A549 (cell line): Measurements from ENCODE around the gene RASGEF1C.
A peak's percentile ranks its signal among the peaks of the same experiment; 100 is the strongest.

Experiments used
- BHLHE40 ChIP-seq: IDR thresholded peaks from 2 replicates; pipeline ENCODE4 v1.6.1; 2012; ENCODE audit warnings: low read depth, low read length, inconsistent platforms
- CHD2 ChIP-seq: fragments of 150-350 bp; IDR thresholded peaks from 2 replicates; pipeline ENCODE4 v1.6.1; 2014; ENCODE audit warnings: low read length; ENCODE audit not compliant: partially characterized antibody
- MAZ ChIP-seq: fragments of 150-350 bp; IDR thresholded peaks from 2 replicates; pipeline ENCODE4 v1.6.1; 2014; ENCODE audit warnings: antibody characterized with exemption, low read depth, low read length, borderline replicate concordance
- MYC ChIP-seq: IDR thresholded peaks from 2 replicates; pipeline ENCODE4 v1.6.1; 2012; ENCODE audit warnings: mild to moderate bottlenecking, inconsistent platforms, low read length, improper control_type of control experiment, borderline replicate concordance
- POLR2A ChIP-seq: IDR thresholded peaks from 2 replicates; pipeline ENCODE4 v1.6.1; 2012; ENCODE audit warnings: mild to moderate bottlenecking, low read length
- RAD21 ChIP-seq, 2 experiments: fragments of >200 bp in 1 of 2; sonication (Bioruptor Twin) in 1 of 2; formaldehyde crosslinking in 1 of 2; IDR thresholded peaks in 1 of 2; conservative IDR thresholded peaks in 1 of 2; 2 replicates in 1 of 2; 3 replicates in 1 of 2; pipeline ENCODE4 v1.6.1; 2012 to 2018; ENCODE audit warnings: inconsistent platforms in 1 of 2
- RFX5 ChIP-seq: fragments of 450-650 bp; IDR thresholded peaks from 2 replicates; pipeline ENCODE4 v1.7.1; 2014; ENCODE audit warnings: antibody characterized with exemption, mild to moderate bottlenecking, moderate library complexity
- RNF2 ChIP-seq: fragments of 200-600 bp; sonication (generic); IDR thresholded peaks from 2 replicates; pipeline ENCODE4 v1.6.1; 2016; ENCODE audit warnings: low read depth, mild to moderate bottlenecking, antibody characterized with exemption, moderate library complexity, borderline replicate concordance
- SMC3 ChIP-seq: fragments of >200 bp; sonication (Bioruptor Twin); formaldehyde crosslinking; IDR thresholded peaks from 3 replicates; pipeline ENCODE4 v1.6.1; 2018; ENCODE audit warnings: inconsistent platforms
- ZC3H11A ChIP-seq: fragments of 450-650 bp; IDR thresholded peaks from 2 replicates; pipeline ENCODE4 v1.6.1; 2014; ENCODE audit warnings: antibody characterized with exemption, mild to moderate bottlenecking
- ZFP36 ChIP-seq: fragments of 450-650 bp; IDR thresholded peaks from 2 replicates; pipeline ENCODE4 v1.6.1; 2014; ENCODE audit warnings: borderline replicate concordance; ENCODE audit not compliant: partially characterized antibody
- TF ChIP-seq, protein P1 (sequence below): fragments of >200 bp; sonication (Bioruptor Twin); formaldehyde crosslinking; IDR thresholded peaks from 3 replicates; pipeline ENCODE4 v1.5.1; 2016
- TF ChIP-seq, protein P2 (sequence below): IDR thresholded peaks from 2 replicates; pipeline ENCODE4 v1.6.1; 2012
- TF ChIP-seq, protein P3 (sequence below): fragments of 200-600 bp; sonication (generic); IDR thresholded peaks from 2 replicates; pipeline ENCODE4 v1.6.1; 2016; ENCODE audit warnings: antibody characterized with exemption, mild to moderate bottlenecking, moderate library complexity

DNA sequence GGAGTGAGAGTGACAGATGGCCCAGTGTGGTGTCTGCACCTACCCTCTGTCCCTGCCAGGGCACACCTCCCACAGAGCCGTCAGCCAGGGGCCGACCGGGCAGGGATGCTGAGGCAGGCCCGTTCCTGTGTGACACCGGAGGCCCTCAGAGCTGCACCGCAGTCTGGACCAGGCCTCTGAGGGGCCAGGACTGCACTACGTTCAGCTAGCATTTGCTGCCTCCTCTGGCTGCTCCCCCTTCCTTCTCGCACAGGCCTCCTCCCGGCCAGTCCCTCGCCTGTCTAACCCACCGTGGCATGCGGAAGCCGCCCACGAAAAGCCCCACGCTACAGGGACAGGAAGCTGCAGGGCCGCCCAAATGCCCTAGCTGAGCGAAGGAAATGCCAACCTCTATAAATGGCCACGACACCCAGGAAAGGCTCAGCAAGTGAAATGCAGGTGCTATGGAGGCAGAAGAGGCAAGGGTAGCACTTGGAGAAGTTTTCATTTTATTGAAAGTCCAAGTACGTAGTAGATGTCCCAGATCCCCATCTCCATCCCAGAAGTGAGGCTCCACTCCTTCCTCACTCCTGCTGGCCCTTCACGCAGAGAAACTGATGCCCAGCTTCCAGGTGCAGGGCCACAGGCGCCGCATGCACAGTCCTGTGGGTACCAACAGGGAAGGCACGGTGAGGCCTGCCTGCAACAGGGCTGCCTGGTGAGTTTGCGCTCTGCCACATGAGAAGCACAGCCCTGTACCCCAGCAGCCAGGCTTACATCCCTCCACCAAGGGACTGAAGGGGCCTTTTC, 44.2 kb upstream of the RASGEF1C start:
- TF ChIP-seq POLR2A (no peak), RNF2 (no peak), RAD21 (conservative IDR thresholded peaks at IDR 0.05 in 1 of 2, IDR thresholded peaks at IDR 0.05 in 1 of 2) (no peak), MAZ (no peak), RFX5 (no peak), MYC (no peak), BHLHE40 (no peak), CHD2 (no peak), SMC3 (no peak), ZC3H11A (no peak), ZFP36 (peak; percentile 91)
- TF ChIP-seq, protein P1, sequence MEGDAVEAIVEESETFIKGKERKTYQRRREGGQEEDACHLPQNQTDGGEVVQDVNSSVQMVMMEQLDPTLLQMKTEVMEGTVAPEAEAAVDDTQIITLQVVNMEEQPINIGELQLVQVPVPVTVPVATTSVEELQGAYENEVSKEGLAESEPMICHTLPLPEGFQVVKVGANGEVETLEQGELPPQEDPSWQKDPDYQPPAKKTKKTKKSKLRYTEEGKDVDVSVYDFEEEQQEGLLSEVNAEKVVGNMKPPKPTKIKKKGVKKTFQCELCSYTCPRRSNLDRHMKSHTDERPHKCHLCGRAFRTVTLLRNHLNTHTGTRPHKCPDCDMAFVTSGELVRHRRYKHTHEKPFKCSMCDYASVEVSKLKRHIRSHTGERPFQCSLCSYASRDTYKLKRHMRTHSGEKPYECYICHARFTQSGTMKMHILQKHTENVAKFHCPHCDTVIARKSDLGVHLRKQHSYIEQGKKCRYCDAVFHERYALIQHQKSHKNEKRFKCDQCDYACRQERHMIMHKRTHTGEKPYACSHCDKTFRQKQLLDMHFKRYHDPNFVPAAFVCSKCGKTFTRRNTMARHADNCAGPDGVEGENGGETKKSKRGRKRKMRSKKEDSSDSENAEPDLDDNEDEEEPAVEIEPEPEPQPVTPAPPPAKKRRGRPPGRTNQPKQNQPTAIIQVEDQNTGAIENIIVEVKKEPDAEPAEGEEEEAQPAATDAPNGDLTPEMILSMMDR: no peak
- TF ChIP-seq, protein P2, sequence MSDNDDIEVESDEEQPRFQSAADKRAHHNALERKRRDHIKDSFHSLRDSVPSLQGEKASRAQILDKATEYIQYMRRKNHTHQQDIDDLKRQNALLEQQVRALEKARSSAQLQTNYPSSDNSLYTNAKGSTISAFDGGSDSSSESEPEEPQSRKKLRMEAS: no peak
- TF ChIP-seq, protein P3, sequence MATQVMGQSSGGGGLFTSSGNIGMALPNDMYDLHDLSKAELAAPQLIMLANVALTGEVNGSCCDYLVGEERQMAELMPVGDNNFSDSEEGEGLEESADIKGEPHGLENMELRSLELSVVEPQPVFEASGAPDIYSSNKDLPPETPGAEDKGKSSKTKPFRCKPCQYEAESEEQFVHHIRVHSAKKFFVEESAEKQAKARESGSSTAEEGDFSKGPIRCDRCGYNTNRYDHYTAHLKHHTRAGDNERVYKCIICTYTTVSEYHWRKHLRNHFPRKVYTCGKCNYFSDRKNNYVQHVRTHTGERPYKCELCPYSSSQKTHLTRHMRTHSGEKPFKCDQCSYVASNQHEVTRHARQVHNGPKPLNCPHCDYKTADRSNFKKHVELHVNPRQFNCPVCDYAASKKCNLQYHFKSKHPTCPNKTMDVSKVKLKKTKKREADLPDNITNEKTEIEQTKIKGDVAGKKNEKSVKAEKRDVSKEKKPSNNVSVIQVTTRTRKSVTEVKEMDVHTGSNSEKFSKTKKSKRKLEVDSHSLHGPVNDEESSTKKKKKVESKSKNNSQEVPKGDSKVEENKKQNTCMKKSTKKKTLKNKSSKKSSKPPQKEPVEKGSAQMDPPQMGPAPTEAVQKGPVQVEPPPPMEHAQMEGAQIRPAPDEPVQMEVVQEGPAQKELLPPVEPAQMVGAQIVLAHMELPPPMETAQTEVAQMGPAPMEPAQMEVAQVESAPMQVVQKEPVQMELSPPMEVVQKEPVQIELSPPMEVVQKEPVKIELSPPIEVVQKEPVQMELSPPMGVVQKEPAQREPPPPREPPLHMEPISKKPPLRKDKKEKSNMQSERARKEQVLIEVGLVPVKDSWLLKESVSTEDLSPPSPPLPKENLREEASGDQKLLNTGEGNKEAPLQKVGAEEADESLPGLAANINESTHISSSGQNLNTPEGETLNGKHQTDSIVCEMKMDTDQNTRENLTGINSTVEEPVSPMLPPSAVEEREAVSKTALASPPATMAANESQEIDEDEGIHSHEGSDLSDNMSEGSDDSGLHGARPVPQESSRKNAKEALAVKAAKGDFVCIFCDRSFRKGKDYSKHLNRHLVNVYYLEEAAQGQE: no peak
